GM18517 (cell line): ENCODE results near the gene PCDHGC5.

ENCODE experiments used
- ATAC-seq: cut with Tn5 transposase; IDR thresholded peaks from one replicate; pipeline ENCODE4 v1.9.1; 2021; ENCODE audit warnings: mild to moderate bottlenecking, moderate library complexity; ENCODE audit not compliant: unreplicated experiment

The PCDHGC5 gene

DNA sequence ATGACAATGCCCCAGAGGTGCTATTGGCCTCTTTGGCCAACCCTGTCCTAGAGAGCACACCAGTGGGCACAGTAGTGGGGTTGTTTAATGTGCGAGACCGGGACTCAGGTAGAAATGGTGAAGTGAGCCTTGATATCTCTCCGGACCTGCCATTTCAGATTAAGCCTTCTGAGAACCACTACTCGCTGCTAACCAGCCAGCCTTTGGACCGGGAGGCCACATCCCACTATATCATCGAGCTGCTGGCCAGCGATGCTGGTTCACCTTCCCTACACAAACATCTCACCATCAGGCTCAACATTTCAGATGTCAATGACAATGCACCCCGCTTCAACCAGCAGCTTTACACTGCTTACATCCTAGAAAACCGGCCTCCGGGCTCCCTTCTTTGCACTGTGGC, 1.4 kb downstream of the PCDHGC5 start:
- ATAC-seq = no peak

DNA sequence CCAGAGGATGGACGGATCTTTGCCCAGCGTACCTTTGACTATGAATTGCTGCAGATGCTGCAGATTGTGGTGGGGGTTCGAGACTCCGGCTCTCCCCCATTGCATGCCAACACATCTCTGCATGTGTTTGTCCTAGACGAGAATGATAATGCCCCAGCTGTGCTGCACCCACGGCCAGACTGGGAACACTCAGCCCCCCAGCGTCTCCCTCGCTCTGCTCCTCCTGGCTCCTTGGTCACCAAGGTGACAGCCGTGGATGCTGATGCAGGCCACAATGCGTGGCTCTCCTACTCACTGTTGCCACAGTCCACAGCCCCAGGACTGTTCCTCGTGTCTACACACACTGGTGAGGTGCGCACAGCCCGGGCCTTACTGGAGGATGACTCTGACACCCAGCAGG, 1.9 kb downstream of the PCDHGC5 start:
- no peak for ATAC-seq

DNA sequence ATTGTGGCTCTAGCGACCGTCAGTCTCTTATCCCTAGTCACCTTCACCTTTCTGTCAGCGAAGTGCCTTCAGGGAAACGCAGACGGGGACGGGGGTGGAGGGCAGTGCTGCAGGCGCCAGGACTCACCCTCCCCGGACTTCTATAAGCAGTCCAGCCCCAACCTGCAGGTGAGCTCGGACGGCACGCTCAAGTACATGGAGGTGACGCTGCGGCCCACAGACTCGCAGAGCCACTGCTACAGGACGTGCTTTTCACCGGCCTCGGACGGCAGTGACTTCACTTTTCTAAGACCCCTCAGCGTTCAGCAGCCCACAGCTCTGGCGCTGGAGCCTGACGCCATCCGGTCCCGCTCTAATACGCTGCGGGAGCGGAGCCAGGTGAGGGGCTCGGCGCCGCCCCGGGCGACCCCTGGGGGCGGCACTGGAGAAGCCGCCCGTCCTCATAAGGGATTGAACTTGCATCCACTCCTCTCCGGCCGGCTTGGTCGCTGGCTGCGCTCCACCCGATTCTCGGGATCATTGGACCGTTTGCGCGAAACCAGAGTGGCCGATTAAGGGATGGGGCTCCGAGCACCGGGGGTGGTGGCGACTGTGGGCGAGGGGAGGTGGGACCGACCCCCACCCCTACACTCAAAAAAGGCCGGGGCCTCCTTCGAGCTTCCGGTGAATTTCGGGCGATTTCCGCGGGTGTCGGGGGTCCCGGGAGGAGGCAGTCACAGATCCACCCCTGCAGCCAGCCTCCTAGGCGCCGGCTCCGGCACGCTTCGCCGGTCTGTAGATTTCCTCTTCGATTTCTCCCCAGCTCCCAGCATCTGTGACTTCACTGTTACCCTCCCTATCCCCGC, 2.7 kb downstream of the PCDHGC5 start:
- ATAC-seq = no peak

DNA sequence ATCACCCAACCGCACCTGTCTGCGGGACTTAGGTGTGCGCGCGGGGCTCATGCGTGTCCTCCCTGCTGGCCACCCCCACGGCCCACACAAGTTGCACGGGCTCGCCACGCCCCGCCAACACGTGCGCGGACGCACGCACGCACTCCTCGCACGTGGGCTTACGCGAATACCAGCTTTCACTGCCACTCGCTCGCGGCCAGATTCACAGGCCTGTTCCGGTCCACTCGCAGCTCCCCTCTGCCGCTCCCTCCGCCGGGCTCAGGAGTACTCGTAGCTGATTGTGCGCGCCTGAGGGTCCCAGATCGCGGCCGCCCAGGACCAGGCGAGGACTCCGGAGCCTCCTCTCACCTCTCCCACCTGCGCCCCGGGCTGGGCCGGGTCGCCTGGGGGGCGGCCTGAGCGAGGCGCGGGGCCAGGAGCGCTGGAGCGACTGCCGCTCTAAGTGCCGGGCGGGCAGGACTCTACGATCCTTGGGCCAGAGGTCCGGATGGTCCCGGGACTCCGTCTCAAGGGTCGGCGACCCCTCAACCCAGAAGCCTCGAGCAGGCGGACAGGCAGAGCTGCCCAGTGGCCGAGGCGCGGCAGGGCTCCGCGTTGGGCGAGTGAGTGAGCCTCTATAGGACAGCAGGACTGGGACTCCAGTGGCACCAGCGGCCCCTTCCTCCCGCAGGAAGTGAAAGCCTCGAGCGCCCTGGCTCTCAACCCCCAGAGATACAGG, 3.4 kb downstream of the PCDHGC5 start:
- no peak for ATAC-seq

DNA sequence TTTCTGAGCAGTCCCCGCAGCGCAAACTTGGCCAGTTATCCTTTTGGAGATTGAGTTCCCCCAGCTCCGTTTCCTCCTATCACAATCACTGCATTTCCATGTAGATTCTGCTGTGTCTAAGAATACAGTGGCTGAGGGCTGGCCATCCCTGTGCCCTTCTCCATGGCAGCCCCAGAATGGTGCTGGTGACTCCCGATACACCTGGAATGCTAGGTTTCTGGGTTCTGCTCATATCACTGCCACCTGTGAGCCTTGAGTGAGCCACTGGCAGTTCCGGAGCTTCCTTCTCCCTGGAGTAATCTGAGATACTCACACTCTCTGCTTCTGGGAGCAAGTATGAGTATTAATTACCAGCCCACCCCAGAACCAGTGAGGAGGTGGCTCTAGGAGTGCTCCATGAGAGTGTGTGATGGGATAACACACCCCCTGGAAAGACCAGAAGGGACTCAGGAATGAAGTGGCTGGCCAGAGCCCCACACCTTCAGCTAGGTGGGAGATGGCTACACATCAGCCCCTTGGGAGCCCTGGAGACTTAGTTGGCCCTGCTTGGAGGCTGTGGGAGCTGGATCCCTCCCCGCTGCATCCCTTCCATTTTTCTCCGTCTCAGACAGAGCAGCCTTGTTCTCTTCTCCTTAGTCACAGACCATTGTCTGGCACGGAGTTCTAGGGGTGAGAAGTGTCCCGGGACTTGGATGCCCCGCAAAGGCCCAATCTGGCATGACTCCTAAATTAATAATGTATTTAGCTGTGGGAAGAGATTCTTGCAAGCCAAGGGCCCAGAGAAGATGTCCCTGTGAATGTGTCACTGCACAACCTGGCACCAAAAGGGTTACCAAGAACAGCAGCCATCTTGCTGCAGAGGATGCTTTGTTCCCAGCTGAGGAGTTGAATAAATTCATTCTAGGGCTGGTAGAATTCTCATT, 4.9 kb downstream of the PCDHGC5 start:
- ATAC-seq = no peak

DNA sequence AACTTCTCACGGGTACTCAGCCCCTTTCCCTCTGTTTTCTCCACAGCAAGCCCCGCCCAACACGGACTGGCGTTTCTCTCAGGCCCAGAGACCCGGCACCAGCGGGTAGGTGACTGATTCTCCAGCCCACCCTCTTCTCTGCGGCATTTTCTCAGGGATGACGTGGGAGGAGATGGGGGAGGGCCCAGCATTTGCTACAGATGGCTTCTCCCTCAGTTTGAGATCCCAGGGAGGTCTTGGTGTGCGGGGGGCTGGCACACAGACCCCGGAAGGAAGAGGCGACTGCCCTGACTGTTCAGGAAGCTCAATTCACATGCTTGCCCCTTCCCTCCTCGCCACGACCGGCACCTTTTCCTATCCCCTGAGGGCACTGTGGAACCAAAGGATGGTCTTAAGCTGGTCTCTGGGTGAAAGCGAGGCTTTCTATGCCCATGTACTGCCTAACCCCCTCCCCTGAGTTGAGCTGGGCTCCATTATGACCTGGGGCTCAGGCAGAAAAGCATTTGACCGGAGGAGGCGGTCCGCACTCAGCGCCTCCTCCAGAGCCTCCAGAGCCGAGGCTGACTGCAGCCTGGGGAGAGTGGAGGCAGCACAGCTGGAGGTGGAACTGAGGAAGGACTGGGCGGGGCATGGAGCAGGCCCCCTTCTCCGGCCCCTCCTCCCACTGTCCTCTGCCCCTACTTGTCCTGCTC, 6.0 kb downstream of the PCDHGC5 start:
- no peak for ATAC-seq

DNA sequence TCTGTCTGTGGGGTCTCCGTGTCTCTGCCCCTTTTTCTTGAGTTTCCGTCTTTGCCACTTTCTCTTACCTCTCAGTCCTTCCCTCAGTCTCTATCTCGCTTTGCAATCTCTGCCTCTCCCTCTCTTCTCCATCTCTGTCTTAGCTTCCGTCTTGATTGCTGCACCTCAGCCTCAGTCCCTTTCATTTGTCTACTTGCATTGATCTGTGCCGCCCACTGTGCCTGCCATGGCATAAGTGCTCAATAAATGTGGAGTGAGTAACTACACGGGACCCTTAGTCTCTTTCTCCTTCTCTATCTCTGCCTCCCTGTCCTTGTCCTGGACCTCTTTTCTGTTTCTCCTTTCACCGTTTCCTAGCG, 6.6 kb downstream of the PCDHGC5 start:
- no peak for ATAC-seq

DNA sequence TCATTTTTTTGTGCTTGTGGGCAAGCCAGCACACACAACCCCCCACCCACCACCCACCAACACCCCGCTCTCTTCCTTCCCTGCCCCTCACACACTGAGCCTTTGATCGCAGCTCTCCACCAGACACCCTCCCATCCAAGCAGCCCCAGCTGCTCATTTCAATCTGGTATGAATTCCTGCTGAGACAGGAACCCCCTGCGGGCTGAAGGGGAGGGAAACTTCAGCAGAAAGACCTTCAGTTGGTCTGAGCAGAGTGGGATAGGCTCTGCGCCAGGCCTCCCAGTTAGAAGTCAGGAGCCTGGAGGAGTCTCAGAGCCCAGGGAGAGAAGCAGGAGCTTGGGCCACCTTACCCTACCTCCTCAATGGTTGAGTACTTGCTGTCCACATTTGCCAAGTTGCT, 7.2 kb downstream of the PCDHGC5 start:
- ATAC-seq = no peak

DNA sequence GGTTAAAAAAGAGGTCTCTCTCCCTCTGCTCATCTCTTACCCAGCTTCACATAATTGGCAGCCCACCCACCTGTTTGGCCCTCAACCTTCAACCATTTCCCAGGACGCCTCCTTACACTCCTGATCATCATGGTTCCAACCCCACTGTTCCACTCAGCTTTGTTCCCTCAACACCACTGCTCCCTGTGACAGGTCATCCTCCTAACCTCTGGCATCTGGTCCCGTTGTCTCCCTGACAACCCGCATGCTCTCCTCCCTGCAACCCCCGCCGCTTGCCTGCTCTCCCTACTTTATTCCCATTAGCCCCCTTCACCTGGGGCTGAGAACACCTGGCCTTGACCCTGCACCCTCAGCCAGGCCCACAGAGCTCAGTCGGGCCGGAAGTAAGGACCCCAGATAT, 12.9 kb downstream of the PCDHGC5 start:
- ATAC-seq = no peak

DNA sequence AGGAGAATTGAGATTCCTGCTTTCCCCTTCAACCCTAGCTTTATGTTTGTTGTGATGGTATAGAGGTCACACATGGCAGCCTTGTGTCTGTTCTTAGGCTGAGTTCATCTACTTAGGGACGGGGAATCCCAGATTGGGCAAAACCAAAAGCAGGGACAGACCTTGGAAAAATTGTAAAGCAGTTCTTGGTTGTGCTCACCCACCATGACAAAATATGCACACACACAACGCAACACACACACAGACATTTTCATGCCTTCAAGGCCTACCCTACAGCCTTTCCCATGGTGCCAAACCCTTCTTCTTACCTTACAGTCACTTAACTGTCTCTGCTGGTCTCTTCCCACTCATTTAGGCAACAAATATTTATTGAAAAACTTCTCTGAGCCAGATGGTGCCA, 14.8 kb downstream of the PCDHGC5 start:
- no peak for ATAC-seq

DNA sequence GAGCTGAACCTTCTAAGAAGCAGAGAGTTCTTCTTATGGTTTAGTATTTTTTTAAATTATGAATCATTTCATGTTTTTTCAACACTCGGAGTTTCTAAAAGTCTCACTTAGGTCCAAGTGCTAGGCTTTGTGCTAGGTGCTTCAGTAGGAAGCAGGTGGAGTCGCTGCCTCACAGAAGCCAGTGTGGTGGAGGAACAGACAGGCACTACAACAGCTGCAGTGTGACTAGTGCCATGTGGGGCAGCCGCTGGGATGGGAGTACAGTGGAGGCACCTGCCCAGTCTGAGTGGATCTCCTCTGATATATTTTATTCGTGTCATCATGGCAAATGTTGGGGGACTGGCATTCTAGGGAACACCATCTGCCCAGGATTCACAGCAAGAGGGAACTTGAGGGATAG, 15.3 kb downstream of the PCDHGC5 start:
- ATAC-seq = no peak

DNA sequence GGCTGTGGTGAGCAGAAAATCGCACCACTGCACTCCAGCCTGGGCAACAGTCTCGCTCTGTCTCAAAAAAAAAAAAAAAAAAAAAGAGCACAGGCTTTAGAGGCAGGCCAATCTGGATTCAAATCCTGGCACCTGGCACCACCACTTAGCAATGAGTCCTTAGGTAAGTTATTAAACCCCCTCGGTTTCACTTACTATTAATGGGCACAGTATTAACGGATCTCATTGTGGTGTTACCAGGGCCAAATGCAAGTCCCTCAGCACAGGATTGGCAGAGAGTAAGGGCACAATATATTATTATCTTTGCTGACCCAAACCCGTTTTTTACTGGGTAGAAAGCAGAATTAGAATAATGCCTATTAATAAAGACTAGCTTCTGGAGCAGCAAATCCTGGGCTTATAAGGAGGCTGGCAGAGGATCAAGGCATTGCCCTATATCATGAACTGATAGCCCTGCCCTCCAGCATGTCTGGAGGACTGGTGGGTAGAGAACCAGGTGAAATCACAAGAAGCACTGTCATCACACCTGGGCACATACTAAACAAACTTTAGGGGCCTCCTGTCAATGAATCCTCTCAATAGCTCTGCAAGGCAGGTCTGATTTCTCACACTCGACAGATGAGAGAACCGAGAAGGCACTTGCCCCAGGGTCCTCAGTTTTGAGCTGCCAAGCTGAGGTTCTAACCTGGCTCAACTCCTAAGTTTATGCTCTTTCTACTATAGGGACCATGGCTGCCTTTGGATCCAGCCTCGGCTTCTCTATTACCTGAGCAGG, 17.7 kb downstream of the PCDHGC5 start:
- ATAC-seq = no peak

DNA sequence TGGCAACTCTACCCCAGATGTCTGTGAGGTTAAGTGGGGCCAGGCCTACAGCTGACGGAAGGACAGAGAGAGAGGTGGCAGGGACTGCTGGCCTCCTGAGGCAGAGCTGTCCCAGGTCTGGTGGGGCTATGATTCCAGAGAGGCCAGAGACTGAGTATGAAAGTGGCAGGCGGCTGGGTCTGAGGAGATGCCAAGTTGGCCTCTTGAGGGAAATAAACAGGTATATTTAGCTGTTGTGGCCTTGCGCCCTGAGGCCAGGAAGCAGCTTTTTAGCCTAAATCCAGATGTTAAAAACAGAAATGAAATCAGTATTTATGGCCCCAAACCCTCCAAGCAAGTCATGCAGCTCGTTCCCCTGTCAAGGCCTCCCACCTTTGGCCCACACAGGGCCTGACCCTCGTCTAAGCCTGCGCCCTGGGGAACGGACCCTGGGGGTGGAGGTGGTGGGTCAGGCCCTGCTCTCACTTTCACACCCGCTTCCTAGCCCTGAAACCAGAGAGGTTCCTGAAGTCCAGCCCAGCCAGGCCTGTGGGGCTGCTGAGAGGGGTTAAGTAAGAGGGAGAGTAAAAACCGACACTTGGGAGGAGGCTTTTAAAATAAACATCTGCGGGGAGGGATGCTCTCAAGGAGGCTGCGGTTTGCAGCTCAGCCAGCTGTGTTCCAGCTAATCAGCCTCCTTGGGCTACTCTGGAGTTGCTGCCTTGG, 18.7 kb downstream of the PCDHGC5 start:
- peak; percentile 43 for ATAC-seq

DNA sequence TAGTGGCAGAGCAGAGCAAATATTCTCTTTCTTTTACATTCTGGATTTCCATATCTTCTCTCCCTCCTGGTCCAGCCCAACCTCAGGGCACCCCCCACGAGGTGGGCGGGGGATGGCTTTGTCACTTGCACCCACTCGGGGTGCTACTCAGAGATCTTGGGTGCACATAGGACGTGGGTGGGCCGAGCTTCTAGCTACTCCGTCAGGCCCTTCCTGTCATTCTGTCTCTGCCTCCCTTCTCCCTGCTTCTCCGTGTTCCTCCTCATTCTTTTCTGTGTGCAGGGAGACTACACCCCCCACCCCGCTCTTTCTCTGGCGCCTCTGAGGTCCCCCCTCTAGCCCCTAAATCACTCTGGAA, 19.5 kb downstream of the PCDHGC5 start:
- ATAC-seq = no peak

DNA sequence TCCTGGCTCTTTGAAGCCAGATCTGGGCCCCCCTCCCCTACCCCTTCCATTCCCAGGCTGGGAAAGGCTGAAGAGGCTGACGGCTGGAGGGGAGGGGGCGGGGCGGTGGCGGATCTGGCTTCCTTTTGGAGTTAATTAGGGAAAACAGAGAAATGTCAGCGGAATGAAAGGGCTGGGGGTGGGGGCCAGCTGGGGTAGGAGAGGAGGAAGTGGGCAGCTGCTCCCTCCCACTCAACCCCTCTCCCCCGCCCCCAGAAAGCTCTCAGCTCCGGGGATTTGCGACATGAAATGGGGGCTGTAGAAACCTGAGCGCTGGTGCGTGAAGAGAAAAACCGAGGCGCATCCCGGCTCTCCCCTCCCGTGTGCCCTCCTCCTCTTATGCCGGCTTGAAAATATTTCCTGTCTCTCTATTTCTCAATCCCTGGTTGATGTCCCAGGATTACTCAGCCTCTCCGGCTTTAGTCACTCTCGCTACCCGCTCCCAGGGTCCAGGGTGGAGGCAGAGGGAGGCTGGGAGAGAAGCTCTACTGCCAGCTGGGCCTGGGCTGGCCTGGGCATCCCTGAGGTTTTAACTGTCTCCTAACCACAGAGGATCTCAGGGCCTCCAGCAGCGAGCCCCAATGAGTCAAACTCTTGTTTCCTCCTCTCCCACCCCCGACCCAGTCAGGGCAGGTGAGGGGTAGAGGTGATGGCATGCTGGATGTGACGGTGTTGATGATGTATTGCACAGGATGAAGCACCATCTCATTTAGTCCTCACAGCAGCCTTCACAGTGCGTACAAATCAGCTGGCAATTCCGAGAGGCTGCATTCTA, 20.1 kb downstream of the PCDHGC5 start:
- no peak for ATAC-seq

DNA sequence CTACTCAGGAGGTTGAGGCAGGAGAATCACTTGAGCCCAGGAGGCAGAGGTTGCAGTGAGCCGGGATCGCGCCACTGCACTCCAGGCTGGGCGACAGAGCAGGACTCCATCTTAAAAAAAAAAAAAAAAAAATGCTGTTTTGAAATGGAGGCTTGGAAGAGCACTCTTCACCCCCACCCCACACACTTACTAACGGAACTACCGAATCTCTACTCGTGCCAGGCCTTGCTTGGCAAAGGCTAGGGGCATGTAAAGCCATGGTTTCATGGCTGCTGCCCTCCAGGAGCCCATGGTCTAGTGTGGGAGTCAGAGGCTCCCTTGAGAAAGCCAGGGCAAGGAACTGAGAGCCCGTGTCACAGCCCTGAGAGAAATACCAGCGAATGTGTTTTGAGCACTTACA, 21.3 kb downstream of the PCDHGC5 start:
- ATAC-seq = no peak

DNA sequence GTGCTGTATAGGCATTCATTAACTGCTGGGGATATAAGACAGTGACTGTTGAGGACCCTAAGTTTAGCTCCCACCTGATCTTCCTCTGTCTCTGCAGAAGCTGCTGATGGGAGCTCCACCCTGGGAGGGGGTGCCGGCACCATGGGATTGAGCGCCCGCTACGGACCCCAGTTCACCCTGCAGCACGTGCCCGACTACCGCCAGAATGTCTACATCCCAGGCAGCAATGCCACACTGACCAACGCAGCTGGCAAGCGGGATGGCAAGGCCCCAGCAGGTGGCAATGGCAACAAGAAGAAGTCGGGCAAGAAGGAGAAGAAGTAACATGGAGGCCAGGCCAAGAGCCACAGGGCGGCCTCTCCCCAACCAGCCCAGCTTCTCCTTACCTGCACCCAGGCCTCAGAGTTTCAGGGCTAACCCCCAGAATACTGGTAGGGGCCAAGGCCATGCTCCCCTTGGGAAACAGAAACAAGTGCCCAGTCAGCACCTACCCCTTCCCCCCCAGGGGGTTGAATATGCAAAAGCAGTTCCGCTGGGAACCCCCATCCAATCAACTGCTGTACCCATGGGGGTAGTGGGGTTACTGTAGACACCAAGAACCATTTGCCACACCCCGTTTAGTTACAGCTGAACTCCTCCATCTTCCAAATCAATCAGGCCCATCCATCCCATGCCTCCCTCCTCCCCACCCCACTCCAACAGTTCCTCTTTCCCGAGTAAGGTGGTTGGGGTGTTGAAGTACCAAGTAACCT, 22.1 kb downstream of the PCDHGC5 start:
- ATAC-seq = peak; percentile 24

DNA sequence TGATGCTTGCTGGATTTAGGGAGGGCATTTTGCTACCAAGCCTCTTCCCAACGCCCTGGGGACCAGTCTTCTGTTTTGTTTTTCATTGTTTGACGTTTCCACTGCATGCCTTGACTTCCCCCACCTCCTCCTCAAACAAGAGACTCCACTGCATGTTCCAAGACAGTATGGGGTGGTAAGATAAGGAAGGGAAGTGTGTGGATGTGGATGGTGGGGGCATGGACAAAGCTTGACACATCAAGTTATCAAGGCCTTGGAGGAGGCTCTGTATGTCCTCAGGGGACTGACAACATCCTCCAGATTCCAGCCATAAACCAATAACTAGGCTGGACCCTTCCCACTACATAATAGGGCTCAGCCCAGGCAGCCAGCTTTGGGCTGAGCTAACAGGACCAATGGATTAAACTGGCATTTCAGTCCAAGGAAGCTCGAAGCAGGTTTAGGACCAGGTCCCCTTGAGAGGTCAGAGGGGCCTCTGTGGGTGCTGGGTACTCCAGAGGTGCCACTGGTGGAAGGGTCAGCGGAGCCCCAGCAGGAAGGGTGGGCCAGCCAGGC, 23.0 kb downstream of the PCDHGC5 start:
- no peak for ATAC-seq
